GM18907 (cell line): ENCODE measurements around the gene GSTM5.
"Not testable (repeated sequence)": the region's sequence is repeated elsewhere in the genome, so short reads cannot be mapped to it uniquely, and the experiment has no call there.

ENCODE experiments used
- ATAC-seq: cut with Tn5 transposase; IDR thresholded peaks from one replicate; pipeline ENCODE4 v1.9.1; 2021; ENCODE audit warnings: mild to moderate bottlenecking, moderate library complexity; ENCODE audit not compliant: unreplicated experiment

GSTM5 gene

DNA sequence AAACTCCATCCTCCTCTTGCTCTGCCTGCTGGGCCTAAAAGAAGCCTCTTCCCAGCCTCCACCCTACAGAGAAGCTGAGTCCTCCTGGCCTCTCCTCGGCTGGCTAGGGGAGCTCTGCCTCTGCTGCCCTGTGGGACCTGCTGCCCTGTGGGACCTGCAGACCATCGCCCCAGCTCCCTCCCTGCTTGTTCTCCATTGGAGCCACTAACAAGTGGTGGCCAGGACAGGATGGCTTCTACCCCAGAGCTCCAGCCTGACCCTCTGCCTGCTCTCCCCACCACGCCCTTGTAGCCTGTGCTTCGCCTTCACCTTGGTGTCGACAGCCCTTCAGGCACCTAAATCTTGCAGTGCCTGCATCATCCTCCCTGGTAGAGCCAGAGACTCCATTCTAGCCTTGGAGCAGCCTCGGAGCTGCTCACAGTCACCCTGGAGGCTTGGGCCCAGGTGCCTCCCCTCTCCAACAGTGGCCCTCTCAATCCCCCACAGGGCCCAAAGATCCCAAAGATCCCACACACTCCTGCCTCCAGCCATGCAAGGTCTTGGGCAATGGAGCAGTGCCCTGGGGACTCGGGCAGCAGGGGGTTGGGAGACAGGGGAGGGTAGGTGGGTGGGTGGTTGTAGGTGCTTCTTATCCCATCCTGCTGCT lies 48.7 kb downstream of the GSTM5 start:
- ATAC-seq = no peak

- no peak for ATAC-seq
Observed at GRCh38 chr1:109761227-109762038, 49.4 kb downstream of the GSTM5 start.

DNA sequence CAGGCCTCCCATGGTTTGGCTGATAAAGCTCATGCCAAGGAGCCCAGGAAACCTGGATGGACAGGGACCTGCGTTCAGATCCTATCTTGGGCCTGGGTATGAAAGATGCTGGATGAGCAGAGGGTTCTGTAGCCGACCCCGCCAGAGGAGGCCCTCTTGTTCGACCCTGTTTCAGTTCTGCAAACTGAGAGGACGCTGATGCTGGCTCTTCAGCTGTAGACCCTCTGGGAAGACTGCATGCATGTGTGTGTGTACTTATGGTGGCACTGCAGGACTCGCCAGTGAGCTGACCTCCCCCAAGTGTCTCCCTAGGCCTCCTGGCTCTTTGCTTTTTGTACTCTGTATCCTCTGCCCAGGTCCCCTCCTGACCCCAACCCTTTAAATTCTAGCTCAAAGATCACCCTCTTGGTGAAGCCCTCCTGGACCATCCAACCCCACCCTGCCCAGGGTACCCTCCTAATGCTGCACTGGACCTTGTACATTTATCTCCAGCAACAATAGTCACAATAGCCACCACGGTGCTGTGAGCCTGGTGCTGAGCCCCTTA lies 50.1 kb downstream of the GSTM5 start:
- no peak for ATAC-seq

- ATAC-seq = no peak
Observed at GRCh38 chr1:109762821-109763645, 51.0 kb downstream of the GSTM5 start.

- ATAC-seq = no peak
Observed at GRCh38 chr1:109763646-109764415, 51.8 kb downstream of the GSTM5 start, which contains the start of gene EPS8L3. TSS of gene EPS8L3 (minus strand) at chr1:109763923. CDS start at chr1:109761749, 2,174 bp downstream.

DNA sequence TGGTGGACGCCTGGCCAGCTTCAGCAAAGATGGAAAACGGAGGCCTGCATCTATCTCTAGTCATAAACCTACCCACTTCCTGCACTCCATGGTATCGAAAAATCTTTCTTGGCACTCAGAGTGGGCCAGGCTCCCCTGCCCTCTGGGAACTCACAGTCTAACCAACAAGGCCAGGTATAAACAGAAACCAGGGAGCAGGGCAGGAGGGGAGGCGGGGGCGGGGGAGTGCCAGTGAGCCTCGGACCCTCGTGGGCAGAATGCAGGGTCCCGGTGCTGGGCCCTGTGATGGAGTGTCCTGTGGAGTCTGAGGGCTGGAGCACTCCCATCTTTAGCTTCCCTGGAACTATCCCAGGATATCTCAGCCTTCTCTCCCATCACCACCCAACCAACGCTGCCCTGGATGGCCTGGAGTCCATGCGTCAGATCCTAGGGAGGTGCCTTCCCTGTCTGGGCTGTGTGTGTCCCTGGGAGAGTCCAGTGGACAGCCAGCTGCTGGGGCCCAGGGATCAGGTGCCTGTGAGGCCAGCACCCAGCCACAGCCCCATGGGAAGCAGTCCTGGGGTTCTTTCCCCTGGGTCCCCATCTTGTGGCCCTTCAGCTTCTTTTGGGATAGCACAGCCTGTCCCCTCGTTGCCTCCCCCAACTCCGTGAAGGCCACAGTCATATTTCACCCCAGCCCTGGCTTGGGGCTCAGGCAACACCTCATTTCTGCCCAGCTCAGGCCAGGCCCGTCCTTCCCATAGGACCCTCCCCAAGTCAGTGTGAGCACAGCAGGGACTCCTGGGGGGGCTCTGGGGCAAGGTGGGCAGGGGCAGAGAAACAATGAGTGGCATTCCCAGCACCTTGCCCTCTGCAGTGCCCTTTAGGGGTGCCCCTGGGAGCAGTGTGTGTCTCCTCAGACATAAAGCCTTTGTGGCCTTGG lies 52.8 kb downstream of the GSTM5 start:
- no peak for ATAC-seq

DNA sequence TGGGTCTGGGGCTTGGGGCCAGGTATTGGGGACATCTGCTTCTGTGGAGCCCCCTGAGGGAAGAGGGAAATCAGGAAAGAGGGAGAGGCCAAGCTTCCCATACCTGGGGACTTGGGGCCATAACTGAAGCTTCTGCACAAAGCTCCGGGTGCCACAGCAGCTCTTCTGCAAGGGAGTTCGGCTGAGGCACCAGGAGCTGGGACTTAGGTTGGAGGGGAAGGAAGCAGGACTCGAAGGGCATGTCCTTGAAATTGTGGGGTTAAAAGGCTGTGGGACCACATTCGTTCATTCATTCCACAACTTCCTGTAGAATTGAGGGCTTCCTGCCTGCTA lies 53.4 kb downstream of the GSTM5 start:
- no peak for ATAC-seq

GRCh38 chr1:109765896-109766615 lies 54.0 kb downstream of the GSTM5 start:
- ATAC-seq = no peak

DNA sequence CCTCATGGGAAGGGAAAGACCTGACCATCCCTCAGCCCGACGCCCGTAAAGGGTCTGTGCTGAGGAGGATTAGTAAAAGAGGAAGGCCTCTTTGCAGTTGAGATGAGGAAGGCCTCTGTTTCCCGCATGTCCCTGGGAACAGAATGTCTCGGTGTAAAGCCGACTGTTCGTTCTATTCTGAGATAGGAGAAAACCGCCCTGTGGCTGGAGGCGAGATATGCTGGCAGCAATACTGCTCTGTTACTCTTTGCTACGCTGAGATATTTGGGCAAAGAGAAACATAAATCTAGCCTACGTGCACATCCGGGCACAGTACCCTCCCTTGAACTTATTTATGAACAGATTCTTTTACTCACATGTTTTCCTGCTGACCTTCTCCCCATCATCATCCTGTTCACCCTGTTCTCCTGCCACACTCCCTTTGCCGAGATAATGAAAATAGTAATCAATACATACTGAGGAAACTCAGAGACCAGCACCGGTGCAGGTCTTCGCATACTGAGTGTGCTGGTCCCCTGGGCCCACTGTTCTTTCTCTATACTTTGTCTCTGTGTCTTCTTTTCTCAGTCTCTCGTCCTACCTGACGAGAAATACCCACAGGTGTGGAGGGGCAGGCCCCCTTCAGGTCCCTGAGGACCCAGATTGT lies 55.1 kb downstream of the GSTM5 start:
- ATAC-seq = not testable (repeated sequence)
